Activated T-cell treated with anti-CD3 and anti-CD28 coated beads, Interleukin-2, amount 50 U/mL, for 72 hours (primary cell): ENCODE data around the gene PNPLA8. TPM values are rescaled to one million over a fixed set of nuclear protein-coding genes. Genes with fewer than 3 reads are reported as not detected.
"Not testable (repeated sequence)": the region's sequence is repeated elsewhere in the genome, so short reads cannot be mapped to it uniquely, and the experiment has no call there.

Experiments used
- ATAC-seq, 2 donors: fragments of 150-1000 bp; cut with Tn5 transposase; replicated peaks in 1 of 2; 2 replicates each; pipeline ENCODE4 v1.10.0; 2021; ENCODE audit warnings: moderate library complexity in 2 of 2, mild to moderate bottlenecking in 1 of 2
- DNase-seq, 2 donors: peaks; one replicate each; pipeline ENCODE4 v3.0.0; 2021 to 2022; ENCODE audit warnings: mixed read lengths in 1 of 2
- H3K27ac Mint-ChIP-seq: one replicate; pipeline ENCODE4 v1.8.0; 2022; ENCODE audit warnings: mild to moderate bottlenecking, moderate library complexity, mixed read lengths
- H3K27me3 Mint-ChIP-seq: one replicate; pipeline ENCODE4 v1.8.0; 2022; ENCODE audit warnings: low read depth, mixed read lengths
- H3K36me3 Mint-ChIP-seq, 2 donors: one replicate each; pipeline ENCODE4 v1.8.0; 2022; ENCODE audit warnings: mixed read lengths in 2 of 2, mild to moderate bottlenecking in 1 of 2; ENCODE audit not compliant: insufficient read depth in 2 of 2
- H3K4me1 Mint-ChIP-seq: one replicate; pipeline ENCODE4 v1.8.0; 2022; ENCODE audit warnings: low read depth, mixed read lengths
- H3K4me3 Mint-ChIP-seq, 2 donors: one replicate each; pipeline ENCODE4 v1.8.0; 2022; ENCODE audit warnings: mild to moderate bottlenecking in 2 of 2, mixed read lengths in 2 of 2, moderate library complexity in 2 of 2
- H3K9me3 Mint-ChIP-seq, 2 donors: one replicate each; pipeline ENCODE4 v1.8.0; 2022; ENCODE audit warnings: mixed read lengths in 2 of 2
- total RNA-seq, 2 donors: library from RNA; stranded (reverse); gene quantifications; one replicate each; pipeline ENCODE4 v1.2.3, GENCODE V29; 2022

PNPLA8 gene
- total RNA-seq, result 10 to 100 TPM; 23.1 to 29.9 TPM

GRCh38 chr7:108525985-108526767 is at the start of gene PNPLA8:
PNPLA8 (minus strand) TSS chr7:108526135; CDS start chr7:108515491, 10,644 bp downstream.
- H3K4me1 Mint-ChIP-seq, result peaks cover 44% of the 10 kb centered on the region

GRCh38 chr7:108575156-108575555 is 49.2 kb upstream of the PNPLA8 start:
- Mint-ChIP-seq H3K4me1 (peaks cover 42% of the 10 kb centered on the region), H3K27ac (peak overlapping the region; percentile 17), H3K9me3 (peaks cover 2% of the 10 kb centered on the region in 2 donors), H3K36me3 (peaks cover 22 to 37% of the 10 kb centered on the region in 2 donors), H3K27me3 (no peaks in the 10 kb centered on the region), H3K4me3 (no peak overlapping the region)
- no peak for DNase-seq
- ATAC-seq, result no peak

More at GRCh38 chr7:108525985-108526767, at the start of gene PNPLA8:
- Mint-ChIP-seq H3K4me3 (peak within 1 kb of the TSS; percentile 94), H3K27me3 (no peaks in the 10 kb centered on the region), H3K9me3 (no peaks in the 10 kb centered on the region), H3K27ac (peak within 1 kb of the TSS; percentile 96), H3K36me3 (peaks cover 2 to 3% of the 10 kb centered on the region in 2 donors)
- DNase-seq (peak; percentile 100), ATAC-seq (peak; percentile 94 to 95)

GRCh38 chr7:108572480-108572879 is 46.5 kb upstream of the PNPLA8 start:
- H3K9me3 Mint-ChIP-seq, result no peaks in the 10 kb centered on the region
- no peak for DNase-seq
- ATAC-seq, result no peak
- peak overlapping the region in 1 of 2 donors; percentile 73 for H3K4me3 Mint-ChIP-seq
- H3K4me1 Mint-ChIP-seq, result peaks cover 59% of the 10 kb centered on the region
- H3K27ac Mint-ChIP-seq, result peak overlapping the region; percentile 79
- peaks cover 20 to 39% of the 10 kb centered on the region in 2 donors for H3K36me3 Mint-ChIP-seq
- H3K27me3 Mint-ChIP-seq, result no peaks in the 10 kb centered on the region

GRCh38 chr7:108570146-108570755 is 44.3 kb upstream of the PNPLA8 start:
- peaks cover 57% of the 10 kb centered on the region for H3K4me1 Mint-ChIP-seq
- peak overlapping the region; percentile 96 for H3K27ac Mint-ChIP-seq
- ATAC-seq, result peak; percentile 10 to 29
- H3K36me3 Mint-ChIP-seq, result peaks cover 16 to 44% of the 10 kb centered on the region in 2 donors
- H3K4me3 Mint-ChIP-seq, result peak overlapping the region; percentile 95 to 100
- no peaks in the 10 kb centered on the region for H3K27me3 Mint-ChIP-seq
- peaks cover 0 to 3% of the 10 kb centered on the region in 2 donors for H3K9me3 Mint-ChIP-seq
- DNase-seq, result peak; percentile 55 to 58

GRCh38 chr7:108569381-108570145 is 43.6 kb upstream of the PNPLA8 start, which contains the start of the genes DNAJB9 and THAP5:
DNAJB9 (plus strand) TSS chr7:108569874; CDS start chr7:108571727, 1,853 bp downstream.
THAP5 (minus strand) TSS chr7:108569706; CDS start chr7:108569569, 137 bp downstream.
- H3K36me3 Mint-ChIP-seq, result peaks cover 16 to 45% of the 10 kb centered on the region in 2 donors
- H3K27ac Mint-ChIP-seq, result peak within 1 kb of the TSS; percentile 96
- peaks cover 0 to 3% of the 10 kb centered on the region in 2 donors for H3K9me3 Mint-ChIP-seq
- H3K4me1 Mint-ChIP-seq, result peaks cover 57% of the 10 kb centered on the region
- ATAC-seq, result peak; percentile 90 to 91
- DNase-seq, result peak; percentile 98 to 99
- no peaks in the 10 kb centered on the region for H3K27me3 Mint-ChIP-seq
- peak within 1 kb of the TSS; percentile 95 to 100 for H3K4me3 Mint-ChIP-seq

- Mint-ChIP-seq H3K9me3 (peaks cover 0 to 3% of the 10 kb centered on the region in 2 donors), H3K27me3 (no peaks in the 10 kb centered on the region), H3K36me3 (peaks cover 16 to 44% of the 10 kb centered on the region in 2 donors), H3K27ac (peak overlapping the region; percentile 96), H3K4me1 (peaks cover 52% of the 10 kb centered on the region), H3K4me3 (peak overlapping the region; percentile 95 to 100)
- DNase-seq (no peak), ATAC-seq (no peak)
Measured at GRCh38 chr7:108568801-108569380, 43.0 kb upstream of the PNPLA8 start.

- H3K36me3 Mint-ChIP-seq, result peaks cover 14 to 34% of the 10 kb centered on the region in 2 donors
Measured at GRCh38 chr7:108565987-108566386, 40.1 kb upstream of the PNPLA8 start.

GRCh38 chr7:108561047-108561619 is 35.2 kb upstream of the PNPLA8 start:
- no peak for ATAC-seq
- H3K4me1 Mint-ChIP-seq, result peaks cover 6% of the 10 kb centered on the region
- no peak overlapping the region for H3K27ac Mint-ChIP-seq
- H3K27me3 Mint-ChIP-seq, result no peaks in the 10 kb centered on the region
- peaks cover 14 to 28% of the 10 kb centered on the region in 2 donors for H3K36me3 Mint-ChIP-seq
- no peak overlapping the region for H3K4me3 Mint-ChIP-seq
- no peak for DNase-seq
- peaks cover 7 to 12% of the 10 kb centered on the region in 2 donors for H3K9me3 Mint-ChIP-seq

More at GRCh38 chr7:108565987-108566386, 40.1 kb upstream of the PNPLA8 start:
- Mint-ChIP-seq H3K27ac (peak overlapping the region; percentile 28), H3K4me3 (no peak overlapping the region), H3K9me3 (peaks cover 0 to 3% of the 10 kb centered on the region in 2 donors), H3K27me3 (no peaks in the 10 kb centered on the region), H3K4me1 (peaks cover 30% of the 10 kb centered on the region)
- ATAC-seq (no peak), DNase-seq (no peak)

- Mint-ChIP-seq H3K4me1 (no peaks in the 10 kb centered on the region), H3K4me3 (no peak overlapping the region), H3K9me3 (peaks cover 7 to 9% of the 10 kb centered on the region in 2 donors), H3K36me3 (peaks cover 9 to 19% of the 10 kb centered on the region in 2 donors), H3K27me3 (no peaks in the 10 kb centered on the region), H3K27ac (no peak overlapping the region)
- ATAC-seq (no peak), DNase-seq (no peak)
Measured at GRCh38 chr7:108559253-108559652, 33.3 kb upstream of the PNPLA8 start.

GRCh38 chr7:108557617-108558016 is 31.7 kb upstream of the PNPLA8 start:
- peaks cover 9 to 20% of the 10 kb centered on the region in 2 donors for H3K36me3 Mint-ChIP-seq
- H3K27ac Mint-ChIP-seq, result no peak overlapping the region
- ATAC-seq (no peak), DNase-seq (no peak)
- no peaks in the 10 kb centered on the region for H3K27me3 Mint-ChIP-seq
- H3K9me3 Mint-ChIP-seq, result peaks cover 7 to 9% of the 10 kb centered on the region in 2 donors
- no peaks in the 10 kb centered on the region for H3K4me1 Mint-ChIP-seq
- H3K4me3 Mint-ChIP-seq, result no peak overlapping the region

- Mint-ChIP-seq H3K27me3 (no peaks in the 10 kb centered on the region), H3K36me3 (peaks cover 9 to 20% of the 10 kb centered on the region in 2 donors), H3K27ac (no peak overlapping the region), H3K4me1 (no peaks in the 10 kb centered on the region), H3K9me3 (peaks cover 7 to 9% of the 10 kb centered on the region in 2 donors), H3K4me3 (no peak overlapping the region)
- DNase-seq (no peak), ATAC-seq (no peak)
Measured at GRCh38 chr7:108557191-108557590, 31.3 kb upstream of the PNPLA8 start.

GRCh38 chr7:108556665-108557064 is 30.7 kb upstream of the PNPLA8 start:
- not testable (repeated sequence) for ATAC-seq, H3K4me3 Mint-ChIP-seq, H3K27ac Mint-ChIP-seq, H3K27me3 Mint-ChIP-seq, DNase-seq, H3K9me3 Mint-ChIP-seq, H3K4me1 Mint-ChIP-seq
- peaks cover 9 to 19% of the 10 kb centered on the region in 2 donors for H3K36me3 Mint-ChIP-seq
